Testis (tissue), 2 donors: ENCODE data around the gene LUZP2.

Source experiments
- POLR2A ChIP-seq: fragments of 450-650 bp; IDR thresholded peaks from one replicate; pipeline ENCODE4 v1.6.1; 2017; ENCODE audit warnings: antibody characterized with exemption, mild to moderate bottlenecking, moderate library complexity
- TF ChIP-seq, protein P1 (sequence below), 3 experiments: fragments of 450-650 bp in 2 of 3; fragments of 200-600 bp in 1 of 3; sonication (generic) in 1 of 3; IDR thresholded peaks; one replicate each; pipeline ENCODE4 v1.5.1; 2016 to 2019; ENCODE audit warnings: antibody characterized with exemption in 3 of 3, mild to moderate bottlenecking in 2 of 3, moderate library complexity in 1 of 3

DNA sequence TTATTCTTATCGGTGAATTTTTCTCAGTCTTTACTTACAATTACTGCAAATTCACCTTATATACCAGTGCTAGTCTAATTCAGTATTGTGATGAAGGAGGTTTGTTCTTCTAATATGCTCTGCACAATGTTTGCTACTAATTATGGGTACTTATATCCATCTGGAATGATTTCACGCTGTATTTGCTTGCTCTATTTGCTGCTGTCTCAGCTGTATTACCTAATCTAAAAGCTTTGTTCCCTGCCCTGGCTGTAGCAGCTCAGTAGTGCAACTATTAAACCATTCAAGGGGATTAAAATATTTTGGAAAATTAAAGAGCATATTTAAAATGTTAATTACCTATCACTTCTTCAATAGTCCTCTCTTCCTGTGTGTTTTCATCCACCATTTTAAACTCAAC, 375.3 kb downstream of the LUZP2 start:
- TF ChIP-seq, protein P1, sequence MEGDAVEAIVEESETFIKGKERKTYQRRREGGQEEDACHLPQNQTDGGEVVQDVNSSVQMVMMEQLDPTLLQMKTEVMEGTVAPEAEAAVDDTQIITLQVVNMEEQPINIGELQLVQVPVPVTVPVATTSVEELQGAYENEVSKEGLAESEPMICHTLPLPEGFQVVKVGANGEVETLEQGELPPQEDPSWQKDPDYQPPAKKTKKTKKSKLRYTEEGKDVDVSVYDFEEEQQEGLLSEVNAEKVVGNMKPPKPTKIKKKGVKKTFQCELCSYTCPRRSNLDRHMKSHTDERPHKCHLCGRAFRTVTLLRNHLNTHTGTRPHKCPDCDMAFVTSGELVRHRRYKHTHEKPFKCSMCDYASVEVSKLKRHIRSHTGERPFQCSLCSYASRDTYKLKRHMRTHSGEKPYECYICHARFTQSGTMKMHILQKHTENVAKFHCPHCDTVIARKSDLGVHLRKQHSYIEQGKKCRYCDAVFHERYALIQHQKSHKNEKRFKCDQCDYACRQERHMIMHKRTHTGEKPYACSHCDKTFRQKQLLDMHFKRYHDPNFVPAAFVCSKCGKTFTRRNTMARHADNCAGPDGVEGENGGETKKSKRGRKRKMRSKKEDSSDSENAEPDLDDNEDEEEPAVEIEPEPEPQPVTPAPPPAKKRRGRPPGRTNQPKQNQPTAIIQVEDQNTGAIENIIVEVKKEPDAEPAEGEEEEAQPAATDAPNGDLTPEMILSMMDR (IDR thresholded peaks at IDR 0.05), result no peak
- TF ChIP-seq POLR2A, result no peak
